Cardiac muscle cell (in vitro differentiated cells and primary cell): ENCODE results near the gene NPLOC4. TPM values are rescaled to one million over a fixed set of nuclear protein-coding genes. Genes with fewer than 3 reads are reported as not detected.

ENCODE experiments used
- DNase-seq, 2 donors: peaks; one replicate each; pipeline versions ENCODE4 v3.0.0 to v3.0.0-alpha.2; 2010 to 2017; ENCODE audit warnings: low read depth in 1 of 2, low spot score in 1 of 2
- H3K27ac ChIP-seq: fragments of 200-600 bp; sonication (generic); 2 replicates; pipeline ENCODE4 v1.5.1; 2016
- H3K27me3 ChIP-seq: fragments of 200-600 bp; sonication (generic); 2 replicates; pipeline ENCODE4 v1.6.0; 2016; ENCODE audit warnings: control low read depth
- H3K36me3 ChIP-seq: fragments of 200-600 bp; sonication (generic); 2 replicates; pipeline ENCODE4 v1.5.1; 2016; ENCODE audit warnings: control low read depth
- H3K4me1 ChIP-seq: fragments of 200-600 bp; sonication (generic); 2 replicates; pipeline ENCODE4 v1.8.1; 2017; ENCODE audit warnings: low read depth, mild to moderate bottlenecking, mixed run types
- H3K4me3 ChIP-seq: fragments of 200-600 bp; sonication (generic); 2 replicates; pipeline ENCODE4 v1.5.1; 2016; ENCODE audit warnings: mild to moderate bottlenecking
- H3K9me3 ChIP-seq: fragments of 200-600 bp; sonication (generic); 2 replicates; pipeline ENCODE4 v1.5.1; 2017; ENCODE audit warnings: low read depth, mild to moderate bottlenecking, control low read depth
- CTCF ChIP-seq: IDR thresholded peaks from 2 replicates; pipeline ENCODE4 v1.5.1; 2012; ENCODE audit warnings: low read depth, mild to moderate bottlenecking, low read length
- polyA plus RNA-seq: library from polyadenylated mRNA; unstranded; fragments of >200 nt; fragmentation: Nextera tagmentation; extraction: Ambion mirVana; gene quantifications from 2 replicates; pipeline ENCODE4 v1.2.1, GENCODE V29; 2016
- total RNA-seq: library from RNA; depleted of rRNA; stranded (reverse); fragments of >200 nt; gene quantifications from 2 replicates; pipeline ENCODE4 v1.2.3, GENCODE V29; 2016

Gene NPLOC4
- total and polyA plus RNA-seq, 2 experiments from 2014 or later = 51.5 to 53.8 TPM

GRCh38 chr17:81652906-81653771 lies 16.2 kb upstream of the NPLOC4 start:
- peaks cover 11% of the 10 kb centered on the region for H3K4me1 ChIP-seq
- no peaks in the 10 kb centered on the region for H3K36me3 ChIP-seq
- H3K27me3 ChIP-seq = peaks cover 13% of the 10 kb centered on the region
- no peak for TF ChIP-seq CTCF
- peak in 1 of 2 donors; percentile 17 for DNase-seq
- H3K4me3 ChIP-seq = no peak overlapping the region
- no peak overlapping the region for H3K27ac ChIP-seq
- no peaks in the 10 kb centered on the region for H3K9me3 ChIP-seq

- Histone ChIP-seq H3K27me3 (peaks cover 28% of the 10 kb centered on the region), H3K27ac (no peak overlapping the region), H3K9me3 (no peaks in the 10 kb centered on the region), H3K4me3 (no peak overlapping the region), H3K4me1 (peaks cover 4% of the 10 kb centered on the region), H3K36me3 (no peaks in the 10 kb centered on the region)
- no peak for TF ChIP-seq CTCF
- peak in 1 of 2 donors; percentile 84 for DNase-seq
Measured at GRCh38 chr17:81651692-81652091, 14.8 kb upstream of the NPLOC4 start.

- Histone ChIP-seq H3K27ac (no peak overlapping the region), H3K36me3 (no peaks in the 10 kb centered on the region), H3K4me3 (no peak overlapping the region), H3K9me3 (no peaks in the 10 kb centered on the region), H3K27me3 (peaks cover 28% of the 10 kb centered on the region), H3K4me1 (peaks cover 4% of the 10 kb centered on the region)
- TF ChIP-seq CTCF = no peak
- no peak for DNase-seq
Measured at GRCh38 chr17:81650951-81651350, 14.0 kb upstream of the NPLOC4 start.

- no peak for TF ChIP-seq CTCF
- no peak overlapping the region for H3K4me3 ChIP-seq
- peaks cover 28% of the 10 kb centered on the region for H3K27me3 ChIP-seq
- no peak for DNase-seq
- H3K36me3 ChIP-seq = no peaks in the 10 kb centered on the region
- no peak overlapping the region for H3K27ac ChIP-seq
- H3K4me1 ChIP-seq = peaks cover 4% of the 10 kb centered on the region
- H3K9me3 ChIP-seq = no peaks in the 10 kb centered on the region
Measured at GRCh38 chr17:81648707-81649085, 11.8 kb upstream of the NPLOC4 start.

GRCh38 chr17:81648013-81648706 lies 11.2 kb upstream of the NPLOC4 start:
- Histone ChIP-seq H3K9me3 (no peaks in the 10 kb centered on the region), H3K4me1 (peaks cover 4% of the 10 kb centered on the region), H3K36me3 (no peaks in the 10 kb centered on the region), H3K4me3 (no peak overlapping the region), H3K27me3 (peaks cover 28% of the 10 kb centered on the region), H3K27ac (no peak overlapping the region)
- no peak for TF ChIP-seq CTCF
- DNase-seq = no peak
